HL-60 (cell line): Measurements from ENCODE around the gene GFOD1.

ENCODE experiments used
- CTCF ChIP-seq: IDR thresholded peaks from one replicate; pipeline ENCODE4 v1.5.1; 2011; ENCODE audit warnings: low read length, control low read depth, inconsistent platforms; ENCODE audit not compliant: insufficient read depth
- GABPA ChIP-seq: IDR thresholded peaks from 2 replicates; pipeline ENCODE4 v1.6.1; 2012; ENCODE audit warnings: low read depth
- POLR2AphosphoS5 ChIP-seq: IDR thresholded peaks from 2 replicates; pipeline ENCODE4 v1.6.1; 2012; ENCODE audit warnings: low read depth
- REST ChIP-seq: IDR thresholded peaks from 2 replicates; pipeline ENCODE4 v1.6.1; 2012; ENCODE audit warnings: low read depth; ENCODE audit not compliant: insufficient replicate concordance

- no peak for TF ChIP-seq REST
- TF ChIP-seq CTCF, result no peak
- TF ChIP-seq POLR2AphosphoS5, result no peak
- no peak for TF ChIP-seq GABPA
Observed at GRCh38 chr6:13435477-13436246, 51.7 kb downstream of the GFOD1 start.
